A549 (cell line): ENCODE measurements around the gene PLCB3.

Experiments
- HDAC2 ChIP-seq: fragments of 200-600 bp; sonication (generic); IDR thresholded peaks from 2 replicates; pipeline ENCODE4 v1.6.1; 2016
- HEYL ChIP-seq: fragments of 250-450 bp; sonication (Bioruptor Pico); IDR thresholded peaks from 2 replicates; pipeline ENCODE4 v1.8.0; 2021; ENCODE audit warnings: mild to moderate bottlenecking, moderate library complexity
- NPAS2 ChIP-seq: fragments of 250-450 bp; sonication (Bioruptor Pico); IDR thresholded peaks from 2 replicates; pipeline ENCODE4 v1.8.0; 2022; ENCODE audit warnings: mild to moderate bottlenecking, moderate library complexity, borderline replicate concordance
- POLR2A ChIP-seq: IDR thresholded peaks from 2 replicates; pipeline ENCODE4 v1.6.1; 2012; ENCODE audit warnings: mild to moderate bottlenecking, low read length
- SMC3 ChIP-seq: fragments of >200 bp; sonication (Bioruptor Twin); formaldehyde crosslinking; IDR thresholded peaks from 3 replicates; pipeline ENCODE4 v1.6.1; 2018; ENCODE audit warnings: inconsistent platforms
- TF ChIP-seq, protein P1 (sequence below): fragments of >200 bp; sonication (Bioruptor Twin); formaldehyde crosslinking; IDR thresholded peaks from 3 replicates; pipeline ENCODE4 v1.5.1; 2016
- TF ChIP-seq, protein P2 (sequence below): fragments of 150-350 bp; IDR thresholded peaks from 2 replicates; pipeline ENCODE4 v1.6.1; 2014; ENCODE audit warnings: low read depth, mild to moderate bottlenecking, low read length
- TF ChIP-seq, protein P3 (sequence below): IDR thresholded peaks from 2 replicates; pipeline ENCODE4 v1.6.1; 2012

DNA sequence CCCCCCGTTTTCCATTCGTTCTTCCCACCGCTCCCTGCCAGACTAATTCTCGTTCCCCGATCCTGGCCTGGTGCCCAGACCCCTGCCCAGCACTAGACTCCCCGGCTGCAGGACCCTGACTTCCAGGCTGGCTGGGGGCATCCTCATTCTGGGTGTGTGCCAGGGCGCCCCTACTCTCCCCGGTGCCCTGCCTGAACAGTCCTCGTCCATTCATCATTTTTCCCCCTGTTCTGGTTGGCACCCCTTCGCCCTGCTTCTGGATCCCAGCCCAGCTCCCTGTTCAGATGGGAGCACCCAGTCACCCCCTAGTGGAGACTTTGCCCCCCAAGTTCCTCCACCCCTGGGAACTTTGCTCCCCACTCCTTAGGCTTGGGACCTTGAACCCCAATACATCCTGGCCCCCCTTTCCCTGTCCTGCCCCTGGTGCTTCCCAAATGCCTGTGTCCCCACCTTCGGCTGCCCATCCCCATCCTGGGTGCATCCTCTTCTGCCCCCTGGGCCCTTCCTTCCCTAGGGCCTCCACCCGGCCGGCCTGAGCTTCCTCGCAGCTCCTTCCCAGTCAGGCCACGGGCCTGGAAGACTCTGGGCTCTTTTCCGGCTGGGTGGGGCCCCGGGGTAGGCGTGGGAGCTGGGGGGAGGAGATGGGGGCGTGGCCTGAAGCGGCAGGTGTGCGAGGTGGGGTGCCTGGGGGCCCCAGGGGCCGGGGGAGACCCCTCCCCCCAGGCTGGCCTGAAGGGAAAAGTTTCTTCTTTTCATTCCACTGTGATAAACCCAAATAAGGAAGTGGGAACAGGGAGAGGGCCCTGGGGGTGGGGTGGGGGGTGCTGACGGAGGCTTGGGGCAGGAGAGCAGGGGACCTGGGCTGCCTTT, 908 bp downstream of the PLCB3 start:
- TF ChIP-seq, protein P1, sequence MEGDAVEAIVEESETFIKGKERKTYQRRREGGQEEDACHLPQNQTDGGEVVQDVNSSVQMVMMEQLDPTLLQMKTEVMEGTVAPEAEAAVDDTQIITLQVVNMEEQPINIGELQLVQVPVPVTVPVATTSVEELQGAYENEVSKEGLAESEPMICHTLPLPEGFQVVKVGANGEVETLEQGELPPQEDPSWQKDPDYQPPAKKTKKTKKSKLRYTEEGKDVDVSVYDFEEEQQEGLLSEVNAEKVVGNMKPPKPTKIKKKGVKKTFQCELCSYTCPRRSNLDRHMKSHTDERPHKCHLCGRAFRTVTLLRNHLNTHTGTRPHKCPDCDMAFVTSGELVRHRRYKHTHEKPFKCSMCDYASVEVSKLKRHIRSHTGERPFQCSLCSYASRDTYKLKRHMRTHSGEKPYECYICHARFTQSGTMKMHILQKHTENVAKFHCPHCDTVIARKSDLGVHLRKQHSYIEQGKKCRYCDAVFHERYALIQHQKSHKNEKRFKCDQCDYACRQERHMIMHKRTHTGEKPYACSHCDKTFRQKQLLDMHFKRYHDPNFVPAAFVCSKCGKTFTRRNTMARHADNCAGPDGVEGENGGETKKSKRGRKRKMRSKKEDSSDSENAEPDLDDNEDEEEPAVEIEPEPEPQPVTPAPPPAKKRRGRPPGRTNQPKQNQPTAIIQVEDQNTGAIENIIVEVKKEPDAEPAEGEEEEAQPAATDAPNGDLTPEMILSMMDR = peak; percentile 30; the same call in 2 of the 3 replicates
- TF ChIP-seq HEYL (no peak), POLR2A (peak; percentile 60), SMC3 (0 out of 3 replicates have a peak, but pooled peaks have one; percentile 5), NPAS2 (CRISPR knock-in tag) (no peak), HDAC2 (no peak)
- TF ChIP-seq, protein P2, sequence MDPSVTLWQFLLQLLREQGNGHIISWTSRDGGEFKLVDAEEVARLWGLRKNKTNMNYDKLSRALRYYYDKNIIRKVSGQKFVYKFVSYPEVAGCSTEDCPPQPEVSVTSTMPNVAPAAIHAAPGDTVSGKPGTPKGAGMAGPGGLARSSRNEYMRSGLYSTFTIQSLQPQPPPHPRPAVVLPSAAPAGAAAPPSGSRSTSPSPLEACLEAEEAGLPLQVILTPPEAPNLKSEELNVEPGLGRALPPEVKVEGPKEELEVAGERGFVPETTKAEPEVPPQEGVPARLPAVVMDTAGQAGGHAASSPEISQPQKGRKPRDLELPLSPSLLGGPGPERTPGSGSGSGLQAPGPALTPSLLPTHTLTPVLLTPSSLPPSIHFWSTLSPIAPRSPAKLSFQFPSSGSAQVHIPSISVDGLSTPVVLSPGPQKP = no peak
- TF ChIP-seq, protein P3, sequence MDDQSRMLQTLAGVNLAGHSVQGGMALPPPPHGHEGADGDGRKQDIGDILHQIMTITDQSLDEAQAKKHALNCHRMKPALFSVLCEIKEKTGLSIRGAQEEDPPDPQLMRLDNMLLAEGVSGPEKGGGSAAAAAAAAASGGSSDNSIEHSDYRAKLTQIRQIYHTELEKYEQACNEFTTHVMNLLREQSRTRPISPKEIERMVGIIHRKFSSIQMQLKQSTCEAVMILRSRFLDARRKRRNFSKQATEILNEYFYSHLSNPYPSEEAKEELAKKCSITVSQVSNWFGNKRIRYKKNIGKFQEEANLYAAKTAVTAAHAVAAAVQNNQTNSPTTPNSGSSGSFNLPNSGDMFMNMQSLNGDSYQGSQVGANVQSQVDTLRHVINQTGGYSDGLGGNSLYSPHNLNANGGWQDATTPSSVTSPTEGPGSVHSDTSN = no peak
